ELF-1 (cell line): Measurements from ENCODE around the gene ELP1.
"Not testable (repeated sequence)": the region's sequence is repeated elsewhere in the genome, so short reads cannot be mapped to it uniquely, and the experiment has no call there.

Source experiments
- DNase-seq: peaks from one replicate; pipeline ENCODE4 v3.0.0-alpha.2; 2016; ENCODE audit warnings: low read depth, low spot score

The ELP1 gene

DNA sequence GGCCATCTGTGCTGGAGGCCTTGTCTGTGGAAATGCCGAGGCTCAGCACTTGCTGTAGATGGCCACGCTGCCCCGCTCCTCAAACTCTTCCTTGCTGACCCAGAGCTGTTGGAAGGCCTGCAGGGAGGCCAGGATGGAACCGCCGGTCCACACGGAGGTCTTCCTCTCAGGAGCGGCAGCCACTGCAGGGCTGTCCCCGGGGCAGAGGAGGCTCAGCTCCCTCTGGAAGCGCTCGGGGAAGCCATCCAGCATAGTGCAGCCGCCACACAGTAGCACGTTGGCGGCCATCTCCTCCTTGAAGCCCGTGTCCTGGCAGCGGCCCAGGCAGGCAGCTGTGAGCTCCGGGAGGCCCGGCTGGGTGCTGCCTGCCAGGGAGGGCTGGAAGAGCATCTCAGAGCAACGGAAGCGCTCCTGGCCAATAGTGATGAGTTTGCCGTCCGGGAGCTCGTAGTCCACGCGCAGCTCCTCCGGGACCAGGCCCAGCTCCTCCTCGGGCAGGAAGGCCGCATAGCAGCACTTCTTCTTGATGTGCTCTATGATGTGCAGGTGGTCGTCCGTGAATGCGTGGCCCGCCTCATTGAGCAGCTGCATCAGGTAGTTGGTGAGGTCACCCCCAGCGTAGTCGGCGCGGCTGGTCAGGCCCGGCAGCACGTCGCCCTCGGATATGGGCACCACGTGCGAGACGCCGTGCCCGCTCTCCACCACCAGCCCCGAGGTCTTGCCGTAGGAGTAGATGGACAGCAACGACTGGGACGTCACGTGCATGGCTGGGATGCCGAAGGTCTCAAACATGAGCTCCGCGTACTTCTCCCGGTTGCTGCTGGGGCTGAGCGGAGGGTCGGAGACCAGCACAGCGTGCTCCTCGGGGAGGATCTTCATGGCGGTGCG lies 79.0 kb downstream of the ELP1 start:
- DNase-seq: no peak

DNA sequence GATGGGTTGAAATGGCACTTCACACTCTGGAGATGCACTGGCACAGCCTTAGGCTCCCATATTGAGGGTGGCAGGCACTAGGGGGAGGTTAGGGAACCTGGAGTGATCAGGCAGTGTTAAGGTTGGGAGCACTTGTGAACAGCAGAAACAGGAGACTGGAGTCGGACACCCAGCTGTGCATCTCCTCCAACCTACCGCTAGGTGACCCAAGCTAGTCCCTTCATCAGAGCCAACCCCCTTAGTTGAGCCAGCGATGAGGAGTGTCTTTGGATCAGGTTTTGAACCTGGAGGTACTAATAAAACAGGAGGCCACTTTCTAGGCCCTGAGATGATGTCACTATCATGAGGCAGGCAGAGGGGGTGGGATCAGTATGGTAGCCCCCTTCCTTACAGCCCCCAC lies 79.8 kb downstream of the ELP1 start:
- no peak for DNase-seq

DNA sequence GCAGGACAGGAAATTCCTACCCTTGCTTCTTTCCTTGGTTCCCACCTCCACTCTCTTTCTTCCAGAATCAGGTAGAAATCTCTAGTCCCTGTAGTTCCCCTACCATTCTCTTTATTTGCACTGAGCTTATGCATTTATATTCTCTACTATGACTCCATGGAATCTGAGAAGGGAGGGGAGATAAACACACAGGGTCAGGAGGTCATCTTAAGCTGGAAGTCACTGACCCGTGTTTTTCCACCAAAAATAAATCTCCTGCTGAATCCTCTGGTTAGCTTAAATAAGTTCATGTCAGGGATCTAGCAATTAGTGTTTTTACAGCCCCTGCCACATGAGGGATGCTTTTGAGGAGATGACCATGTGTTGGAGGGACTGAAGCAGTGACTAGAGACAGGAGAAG lies 81.8 kb downstream of the ELP1 start:
- DNase-seq: no peak

DNA sequence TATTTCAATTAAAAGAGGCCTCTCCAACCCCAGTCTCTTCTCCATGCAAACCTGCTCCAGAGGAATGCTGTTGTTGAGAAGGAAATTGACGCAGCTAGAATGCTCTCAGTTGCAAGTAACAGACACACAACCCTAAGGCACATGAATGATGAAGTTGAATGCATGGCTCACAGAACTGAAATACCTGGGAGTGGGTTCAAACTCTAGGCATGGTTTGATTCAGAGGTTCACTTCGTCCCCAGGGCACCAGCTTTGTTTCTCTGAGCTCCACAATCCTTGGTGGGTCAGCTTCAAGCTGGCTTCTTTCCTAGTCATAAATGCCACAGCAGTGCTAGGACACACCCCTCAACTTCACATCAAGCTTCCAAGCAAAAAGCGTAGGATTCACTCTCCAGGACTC lies 82.8 kb downstream of the ELP1 start:
- DNase-seq: no peak

DNA sequence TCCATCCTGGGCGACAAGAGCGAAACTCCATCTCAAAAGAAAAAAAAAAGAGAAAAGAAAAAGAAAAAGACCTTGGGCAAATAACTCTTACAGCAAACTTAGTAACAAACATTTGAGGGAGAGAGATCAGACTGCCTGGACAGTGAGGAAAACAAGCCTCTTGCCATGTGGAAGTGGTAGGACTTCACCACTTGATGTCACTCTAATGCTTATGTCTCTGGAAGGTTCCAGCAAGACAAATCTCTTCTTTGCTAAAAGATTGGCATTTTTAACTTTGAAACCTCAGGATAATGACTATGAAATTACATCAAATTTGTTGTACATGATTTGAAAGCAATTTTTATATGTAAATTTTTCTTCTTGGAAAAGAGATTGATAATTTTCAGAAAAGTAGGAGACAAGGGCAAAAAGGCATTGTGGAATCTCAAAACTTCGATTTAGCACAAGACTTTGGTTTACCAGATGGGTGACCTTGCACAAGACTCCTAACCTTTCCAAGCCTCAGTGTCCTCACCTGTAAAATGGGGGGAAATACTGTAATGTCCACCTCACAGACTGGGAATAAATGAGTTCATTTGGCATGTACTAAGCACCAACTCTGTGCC lies 83.5 kb downstream of the ELP1 start:
- DNase-seq: no peak

DNA sequence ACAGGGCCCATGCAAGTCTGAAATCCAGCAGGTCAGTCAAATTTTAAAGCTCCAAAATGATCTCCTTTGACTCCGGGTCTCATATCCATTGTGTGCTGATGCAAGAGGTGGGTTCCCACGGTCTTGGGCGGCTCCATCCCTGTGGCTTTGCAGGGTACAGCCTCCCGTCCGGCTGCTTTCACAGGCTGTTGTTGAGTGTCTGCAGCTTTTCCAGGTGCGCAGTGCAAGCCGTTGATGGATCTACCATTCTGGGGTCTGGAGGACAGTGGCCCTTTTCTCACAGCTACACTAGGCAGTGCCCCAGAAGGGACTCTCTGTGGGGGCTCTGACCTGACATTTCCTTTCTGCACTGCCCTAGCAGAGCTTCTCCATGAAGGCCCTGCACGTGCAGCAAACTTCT lies 85.6 kb downstream of the ELP1 start:
- DNase-seq: not testable (repeated sequence)

DNA sequence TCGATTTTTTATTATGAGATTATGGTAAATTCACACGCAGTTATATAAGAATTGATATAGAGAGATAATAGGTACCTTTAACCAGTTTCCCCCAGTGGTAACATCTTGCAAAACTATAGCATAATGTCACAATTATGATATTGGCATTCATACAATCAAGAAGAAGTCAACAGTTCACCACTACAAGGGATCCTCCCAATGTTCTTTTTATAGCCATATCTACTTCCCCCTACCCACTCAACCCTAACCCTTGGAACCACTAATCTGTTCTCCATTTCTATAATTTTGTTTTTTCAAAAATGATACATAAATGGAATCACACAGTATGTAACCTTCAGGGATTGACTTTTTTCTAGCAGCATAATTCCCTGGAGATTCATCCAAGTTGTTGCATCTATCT lies 88.0 kb downstream of the ELP1 start:
- no peak for DNase-seq

DNA sequence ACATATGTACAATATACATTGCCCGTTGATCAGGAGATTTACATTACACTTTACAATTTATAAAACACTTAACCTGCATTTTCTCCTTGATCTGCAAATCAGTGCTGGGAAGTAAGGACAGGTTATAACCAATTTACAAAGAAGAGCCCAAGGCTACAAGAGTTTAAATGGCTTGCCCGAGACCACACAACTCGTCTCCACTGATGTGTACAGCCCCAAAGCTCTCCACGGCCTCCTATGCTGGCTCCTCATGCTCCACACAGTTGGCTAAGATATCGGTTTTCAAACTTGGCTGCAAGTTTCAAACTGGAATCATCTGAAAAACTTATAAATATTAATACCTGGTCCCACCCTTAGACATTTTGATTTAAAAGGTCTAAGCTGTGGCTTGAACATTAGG lies 88.4 kb downstream of the ELP1 start:
- no peak for DNase-seq

DNA sequence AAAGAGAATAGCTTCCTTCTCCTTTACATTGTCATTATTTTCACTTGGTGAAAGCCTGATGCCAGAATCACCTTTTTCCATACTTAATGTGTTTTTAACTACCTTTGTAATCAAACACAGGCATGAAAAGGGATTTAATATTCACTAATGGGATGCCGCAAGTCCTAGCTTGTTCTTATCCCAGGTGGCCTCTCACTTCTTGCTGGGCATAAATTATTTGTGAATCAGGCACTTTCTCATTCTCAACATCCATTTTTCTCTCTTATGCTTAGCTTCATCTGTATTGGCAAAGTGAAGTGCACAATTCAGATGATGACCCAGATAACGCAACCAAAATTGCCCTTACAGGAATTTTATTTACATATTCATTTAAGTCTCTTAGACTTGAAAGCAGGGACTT lies 89.1 kb downstream of the ELP1 start:
- DNase-seq: no peak

DNA sequence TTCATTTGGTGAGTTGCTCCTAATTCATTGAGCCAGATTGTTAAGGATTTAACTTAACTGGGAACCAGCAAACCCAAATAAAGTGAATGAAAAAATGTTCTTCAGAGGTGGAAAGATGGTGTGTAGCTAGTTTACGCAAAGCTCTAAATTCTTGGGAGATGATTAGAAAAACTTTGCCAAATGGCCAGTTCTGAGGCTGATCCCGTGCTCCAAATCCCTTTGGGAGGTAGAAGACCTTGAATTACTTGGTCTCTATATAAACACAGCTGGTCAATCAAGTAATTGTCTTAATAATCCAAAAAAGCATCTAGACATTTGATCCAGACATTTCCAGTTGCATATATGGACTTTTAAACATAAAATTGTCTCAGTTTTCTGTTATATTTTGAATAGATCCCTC lies 89.5 kb downstream of the ELP1 start:
- DNase-seq: no peak

DNA sequence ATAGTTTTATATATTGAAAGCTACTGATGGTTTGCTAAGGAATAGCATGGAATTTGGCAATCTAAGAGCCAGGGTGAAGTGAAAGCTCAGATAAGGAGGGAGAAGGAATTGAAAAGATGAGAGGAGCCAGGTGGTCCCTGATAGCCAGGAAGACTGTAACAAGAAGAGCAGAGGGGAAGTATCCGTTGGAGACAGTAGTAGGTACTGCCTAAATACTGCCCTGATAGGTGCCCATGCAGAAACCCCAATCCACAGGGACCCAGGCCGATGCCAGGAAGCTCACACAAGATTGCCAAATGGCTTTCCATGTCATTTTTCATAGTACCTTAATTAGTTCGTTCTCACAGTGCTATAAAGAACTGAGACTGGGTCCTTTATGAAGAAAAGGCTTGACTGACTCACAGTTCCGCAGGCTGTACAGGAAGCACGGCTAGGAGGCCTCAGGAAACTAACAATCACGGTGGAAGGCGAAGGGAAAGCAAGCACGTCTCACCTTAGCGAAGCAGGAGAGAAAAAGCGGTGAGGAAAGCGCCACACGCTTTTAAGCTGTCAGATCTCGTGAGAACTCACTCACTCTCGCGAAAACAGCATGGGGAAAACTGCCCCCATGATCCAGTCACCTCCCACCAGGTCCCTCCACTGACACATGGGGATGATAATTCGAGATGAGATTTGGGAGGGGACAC lies 91.2 kb downstream of the ELP1 start:
- no peak for DNase-seq

DNA sequence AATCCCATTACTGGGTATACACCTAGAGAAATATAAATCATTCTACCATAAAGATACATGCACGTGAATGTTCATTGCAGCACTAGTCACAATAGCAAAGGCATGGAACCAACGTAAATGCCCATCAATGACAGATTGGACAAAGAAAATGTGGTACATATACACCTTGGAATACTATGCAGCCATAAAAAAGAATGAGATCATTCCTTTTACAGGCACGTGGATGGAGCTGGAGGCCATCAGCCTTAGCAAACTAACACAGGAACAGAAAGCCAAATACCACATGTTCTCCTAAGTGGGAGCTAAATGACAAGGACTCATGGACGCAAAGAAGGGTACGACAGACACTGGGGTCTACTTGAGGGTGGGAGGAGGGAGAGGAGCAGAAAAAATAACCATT lies 94.4 kb downstream of the ELP1 start:
- not testable (repeated sequence) for DNase-seq

DNA sequence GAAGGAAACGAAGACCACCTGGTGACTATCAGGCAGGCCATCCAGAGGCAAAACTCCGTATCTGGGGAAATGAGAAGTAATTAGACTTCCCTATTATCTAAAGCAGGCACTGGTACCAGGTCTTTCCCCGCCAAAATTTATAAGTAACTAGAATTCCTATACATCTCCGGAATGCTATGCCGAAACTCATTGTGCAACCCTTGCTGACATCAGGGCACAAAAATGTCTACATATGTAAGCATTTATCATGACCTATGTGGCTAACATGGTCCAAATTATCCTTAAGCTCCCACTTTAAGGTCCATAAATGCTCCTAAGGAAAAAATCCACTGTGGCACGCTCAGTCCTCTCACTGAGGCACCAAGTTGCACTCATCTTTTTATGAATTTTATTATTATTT lies 95.9 kb downstream of the ELP1 start:
- DNase-seq: no peak

DNA sequence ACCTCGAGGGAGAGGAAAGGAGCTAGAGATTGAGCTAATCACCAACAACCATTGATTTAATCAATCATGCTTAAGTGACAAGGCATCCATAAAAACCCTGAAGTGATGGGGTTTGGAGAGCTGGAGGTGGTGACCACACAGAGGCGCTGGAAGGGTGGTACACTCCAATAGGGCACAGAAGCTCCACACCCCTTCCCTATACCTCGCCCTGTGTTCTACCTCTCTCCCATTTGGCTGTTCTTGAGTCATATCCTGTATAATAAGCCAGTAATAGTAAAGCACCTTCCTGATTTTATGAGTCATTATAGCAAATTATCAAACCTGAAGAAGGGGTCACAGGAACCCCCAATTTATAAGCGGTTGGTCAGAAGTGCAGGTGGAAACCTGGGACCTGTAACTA lies 96.4 kb downstream of the ELP1 start:
- no peak for DNase-seq

DNA sequence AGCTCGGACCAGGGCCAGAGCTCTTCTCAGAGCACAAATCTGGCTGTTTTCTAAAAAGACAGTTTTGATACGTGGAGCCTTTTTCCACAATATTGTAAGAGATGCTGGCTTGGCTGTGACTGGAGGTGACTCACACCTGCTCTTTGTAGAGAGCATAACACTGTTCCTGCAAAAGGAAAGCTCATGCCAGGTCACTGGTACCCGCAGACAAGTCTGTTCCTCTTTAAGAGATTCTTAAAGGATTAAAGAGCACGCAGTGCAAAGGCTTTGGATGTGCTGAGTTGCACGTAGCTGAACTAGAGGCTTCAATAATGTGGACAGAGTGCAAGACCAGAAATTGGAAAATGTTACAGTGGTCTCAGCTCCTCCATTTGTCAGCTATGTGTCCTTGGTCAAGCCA lies 97.1 kb downstream of the ELP1 start:
- DNase-seq: no peak

DNA sequence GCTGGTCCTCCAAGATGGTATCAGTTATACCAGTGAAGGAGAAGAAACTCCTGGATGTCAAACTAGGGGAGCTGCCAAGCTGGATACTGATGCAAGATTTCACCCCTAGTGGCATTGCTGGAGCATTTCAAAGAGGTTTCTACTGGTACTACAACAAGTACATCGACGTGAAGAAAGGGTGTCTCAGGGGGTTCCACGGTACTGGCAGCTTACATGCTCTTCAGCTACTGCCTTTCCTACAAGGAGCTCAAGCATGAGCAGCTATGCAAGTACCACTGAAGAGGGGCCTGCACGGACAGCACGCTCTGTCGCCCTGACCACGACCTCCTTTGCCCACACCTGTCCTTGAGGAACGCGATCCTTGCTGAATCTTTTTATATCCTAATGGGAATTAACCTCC lies 97.6 kb downstream of the ELP1 start:
- no peak for DNase-seq

DNA sequence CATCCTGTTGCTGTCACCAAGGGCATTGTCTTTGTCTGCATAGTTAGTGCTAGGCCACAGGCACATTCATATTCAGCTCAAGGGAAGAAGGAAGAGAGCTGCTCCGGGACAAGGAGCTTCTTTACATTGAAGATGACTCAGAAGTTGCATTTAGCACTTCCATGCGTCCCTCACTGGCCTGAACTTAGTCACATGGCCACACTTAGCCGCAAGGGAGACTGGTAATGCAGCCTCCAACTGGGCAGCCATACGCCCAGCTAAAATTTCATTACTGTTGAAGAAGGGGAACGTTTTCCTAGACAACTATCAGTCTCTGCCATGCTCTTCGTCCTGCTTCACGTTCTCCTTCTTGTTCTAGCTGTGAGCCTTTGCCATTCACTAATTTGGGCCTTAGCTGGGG lies 98.1 kb downstream of the ELP1 start:
- DNase-seq: no peak

DNA sequence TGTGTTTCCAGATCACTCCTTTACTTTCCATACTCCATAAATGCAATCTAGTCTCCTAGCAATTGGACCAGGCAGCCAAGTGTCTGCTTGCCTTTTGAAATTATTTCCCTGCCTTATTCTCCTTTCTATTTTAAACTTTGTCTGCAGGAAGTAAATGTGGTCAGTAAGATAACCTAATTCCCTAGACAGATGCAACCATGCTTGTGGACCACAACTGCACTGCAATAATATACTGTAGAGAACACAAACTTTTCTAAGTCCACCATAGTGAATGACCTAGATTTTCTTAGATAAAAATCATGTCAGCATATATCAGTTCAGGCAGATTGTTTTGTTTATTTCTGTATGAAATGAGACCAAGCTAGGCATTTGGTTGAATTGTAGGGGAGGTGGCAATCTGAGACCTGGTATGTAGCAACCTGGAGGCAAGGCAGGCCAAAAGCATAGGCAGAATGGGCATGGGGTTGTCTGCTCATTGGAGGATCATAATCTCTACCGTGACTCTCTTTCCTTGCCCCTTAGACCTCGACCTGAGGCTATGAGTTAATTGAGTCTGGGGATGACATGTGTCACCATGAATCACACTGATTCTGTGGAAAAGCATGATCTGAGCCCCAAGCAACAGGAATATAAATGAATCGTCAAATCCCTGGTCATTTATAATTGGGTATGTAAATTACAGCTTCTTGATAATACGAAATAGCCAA lies 98.8 kb downstream of the ELP1 start:
- DNase-seq: no peak

DNA sequence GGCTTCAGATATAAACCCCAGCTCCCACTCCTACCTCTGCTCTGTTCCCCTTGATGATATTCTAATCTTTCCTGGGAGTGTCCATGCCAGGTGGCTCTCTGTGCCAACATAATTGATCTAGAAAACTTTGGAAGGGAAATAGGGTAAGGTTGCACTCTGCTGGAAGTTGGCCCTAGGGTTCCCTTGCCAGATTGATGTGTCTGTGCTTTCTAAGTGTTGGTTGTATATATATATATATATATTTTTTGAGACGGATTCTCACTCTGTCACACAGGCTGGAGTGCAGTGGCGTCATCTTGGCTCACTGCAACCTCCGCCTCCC lies 101.8 kb downstream of the ELP1 start:
- DNase-seq: no peak

DNA sequence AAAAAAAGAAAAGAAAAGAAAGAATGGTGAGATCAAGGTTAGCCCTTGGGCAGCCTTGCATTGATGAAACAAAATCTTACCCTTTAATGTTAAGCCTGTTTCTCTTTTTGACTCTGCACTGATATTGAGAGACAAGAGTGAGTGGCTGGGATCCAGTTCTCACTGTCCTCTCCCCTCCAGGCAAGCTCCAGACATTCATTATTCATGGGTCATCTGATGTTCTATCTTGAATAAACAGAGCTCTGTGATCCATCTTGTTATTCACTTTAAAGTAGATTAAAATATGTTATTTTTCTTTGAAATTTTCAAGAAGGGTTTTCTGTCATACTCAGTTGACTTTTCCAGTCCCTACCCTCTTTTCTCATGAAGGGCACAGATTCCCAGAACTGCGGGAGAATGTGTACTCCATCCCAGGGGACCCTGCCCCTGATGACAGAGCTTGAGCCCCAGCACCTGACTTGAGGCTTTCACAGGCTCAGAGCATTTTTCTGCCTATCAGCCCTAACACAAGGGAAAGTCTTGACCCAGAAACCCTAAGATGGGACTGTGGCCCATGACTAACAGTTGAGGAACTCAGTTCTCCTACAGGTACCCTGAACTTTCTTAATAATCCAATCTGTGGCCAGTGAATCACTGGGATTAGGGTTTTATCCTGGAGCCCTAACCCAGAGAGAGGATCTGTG lies 102.3 kb downstream of the ELP1 start:
- no peak for DNase-seq

DNA sequence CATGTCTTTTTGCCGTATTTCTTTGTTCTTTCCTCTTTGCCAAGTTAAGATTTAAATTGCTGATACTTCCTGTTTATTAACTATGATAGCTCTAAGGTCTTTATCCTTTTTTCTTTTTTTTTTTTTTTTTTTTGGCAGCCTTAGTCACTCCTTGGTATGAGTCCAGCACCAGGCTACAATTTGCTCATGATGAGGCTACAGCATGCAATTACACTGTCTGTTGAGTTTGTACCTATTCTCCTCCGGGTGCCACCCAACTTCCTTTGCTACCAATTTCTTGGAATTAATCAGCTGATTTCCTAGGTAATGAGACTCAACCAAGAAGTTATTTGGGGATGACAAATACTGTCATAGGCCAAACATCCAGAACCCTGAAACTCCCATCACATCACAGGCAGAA lies 103.7 kb downstream of the ELP1 start:
- DNase-seq: no peak

DNA sequence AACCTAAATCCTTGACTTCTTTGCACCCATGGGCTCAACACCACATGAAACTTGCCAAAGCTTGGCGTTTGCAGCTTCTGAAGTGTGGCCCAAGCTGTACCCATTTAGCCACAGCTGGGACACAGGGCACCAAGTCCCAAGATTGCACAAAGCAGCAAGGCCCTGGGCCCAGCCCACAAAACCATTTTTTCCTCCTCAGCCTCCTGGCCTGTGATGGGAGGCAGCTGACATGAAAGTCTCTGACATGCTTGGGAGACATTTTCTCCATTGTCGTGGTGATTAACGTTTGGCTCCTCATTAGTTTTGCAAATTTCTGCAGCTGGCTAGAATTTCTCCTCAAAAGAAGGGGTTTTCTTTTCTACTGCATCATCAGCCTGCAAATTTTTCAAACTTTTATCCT lies 110.1 kb downstream of the ELP1 start:
- DNase-seq: no peak
